HG03066 (cell line): ENCODE results near the gene NCAPD2.
"Not testable (repeated sequence)": the region's sequence is repeated elsewhere in the genome, so short reads cannot be mapped to it uniquely, and the experiment has no call there.

Source experiments
- ATAC-seq: cut with Tn5 transposase; IDR thresholded peaks from one replicate; pipeline ENCODE4 v1.9.1; 2021; ENCODE audit warnings: low read depth; ENCODE audit not compliant: unreplicated experiment

The NCAPD2 gene

GRCh38 chr12:6494258-6494743 is 399 bp downstream of the NCAPD2 start:
- ATAC-seq, result no peak

DNA sequence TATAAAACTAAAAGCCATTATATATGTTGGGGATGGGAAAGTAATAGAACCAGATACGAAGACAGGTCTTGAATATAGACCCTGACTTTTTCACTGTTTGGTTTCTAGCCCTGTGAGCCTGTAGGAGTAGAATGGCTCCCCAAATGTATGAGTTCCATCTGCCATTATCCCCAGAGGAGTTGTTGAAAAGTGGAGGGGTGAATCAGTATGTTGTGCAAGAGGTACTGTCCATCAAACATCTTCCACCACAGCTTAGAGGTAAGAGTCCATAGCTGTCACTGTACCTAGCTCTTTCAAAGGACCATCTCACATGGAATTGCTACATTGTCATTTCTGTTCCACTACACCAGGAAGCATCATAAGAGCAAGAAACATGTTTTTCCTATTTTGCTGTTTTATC is 1.1 kb downstream of the NCAPD2 start:
- no peak for ATAC-seq

GRCh38 chr12:6497291-6497690 is 3.4 kb downstream of the NCAPD2 start:
- not testable (repeated sequence) for ATAC-seq

GRCh38 chr12:6500466-6500865 is 6.6 kb downstream of the NCAPD2 start:
- ATAC-seq, result no peak

DNA sequence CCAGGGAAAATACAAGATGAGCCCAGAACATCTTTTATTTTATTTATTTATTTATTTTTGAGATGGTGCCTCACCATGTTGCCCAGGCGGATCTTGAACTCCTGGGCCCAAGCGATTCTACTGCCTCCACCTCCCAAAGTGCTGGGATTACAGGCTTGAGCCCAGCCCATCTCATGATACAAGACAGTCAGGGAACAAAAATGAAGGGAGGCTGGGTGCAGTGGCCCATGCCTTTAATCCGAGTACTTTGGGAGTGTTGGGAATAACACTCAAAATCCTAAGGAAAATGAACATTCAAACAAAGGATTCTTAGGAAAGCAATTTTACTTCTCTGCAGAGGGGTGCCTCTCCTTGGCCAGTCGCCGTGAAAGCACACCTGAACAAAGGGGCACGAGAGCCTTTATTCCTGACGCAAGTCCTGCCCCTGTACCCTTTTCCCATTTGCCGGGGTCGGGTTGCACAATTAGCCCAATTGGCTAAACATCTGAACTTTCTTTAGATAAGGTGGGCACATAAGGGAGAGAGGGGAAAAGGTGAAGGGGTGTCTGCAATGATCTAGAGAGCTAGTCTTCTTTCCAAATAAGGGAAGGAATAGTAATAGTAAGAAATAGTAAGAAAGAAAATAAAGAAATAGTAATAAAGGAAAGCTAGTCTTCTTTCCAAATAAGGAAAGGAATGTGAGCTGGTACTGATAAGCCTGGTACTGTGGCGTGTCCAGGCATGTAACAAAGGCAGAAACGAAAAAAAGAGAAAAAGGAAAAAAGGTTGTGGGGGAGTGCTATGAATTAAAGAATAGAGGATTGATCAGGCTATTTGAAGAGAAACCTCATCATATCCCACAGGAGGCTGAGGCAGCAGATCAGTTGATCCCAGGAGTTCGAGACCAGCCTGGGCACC is 13.4 kb downstream of the NCAPD2 start:
- ATAC-seq, result no peak

DNA sequence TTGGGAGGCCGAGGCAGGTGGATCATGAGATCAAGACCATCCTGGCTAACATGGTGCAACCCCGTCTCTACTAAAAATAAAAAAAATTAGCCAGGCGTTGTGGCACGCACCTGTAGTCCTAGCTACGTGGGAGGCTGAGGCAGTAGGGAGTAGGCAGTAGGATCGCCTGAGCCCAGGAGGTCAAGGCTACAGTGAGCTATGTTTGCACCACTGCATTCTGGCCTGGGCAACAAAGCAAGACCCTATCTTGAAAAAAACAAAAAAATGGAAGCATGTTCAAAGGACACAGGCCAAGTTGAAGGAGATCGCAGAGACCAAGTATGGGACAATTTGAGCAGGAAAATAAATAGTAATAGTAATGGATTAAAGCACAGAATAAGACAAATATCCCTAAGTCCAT is 14.2 kb downstream of the NCAPD2 start:
- no peak for ATAC-seq

GRCh38 chr12:6520186-6520585 is 26.3 kb downstream of the NCAPD2 start:
- no peak for ATAC-seq

DNA sequence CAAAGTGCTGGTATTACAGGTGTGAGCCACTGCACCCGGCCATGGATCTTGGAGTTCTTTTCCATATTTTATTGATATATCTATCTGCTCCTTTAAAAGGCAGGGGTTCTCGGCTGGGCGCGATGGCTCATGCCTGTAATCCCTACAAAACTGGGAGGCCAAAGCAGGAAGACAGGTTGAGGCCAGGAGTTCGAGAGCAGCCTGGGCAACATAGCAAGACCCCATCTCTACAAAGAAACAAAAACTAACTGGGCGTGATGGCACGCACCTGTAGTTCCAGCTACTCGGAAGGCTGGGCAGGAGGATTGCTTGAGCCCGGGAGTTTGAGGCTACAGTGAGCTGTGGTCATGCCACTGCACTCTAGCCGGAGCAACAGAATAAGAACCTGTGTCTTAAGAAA is 28.3 kb downstream of the NCAPD2 start:
- ATAC-seq, result no peak

DNA sequence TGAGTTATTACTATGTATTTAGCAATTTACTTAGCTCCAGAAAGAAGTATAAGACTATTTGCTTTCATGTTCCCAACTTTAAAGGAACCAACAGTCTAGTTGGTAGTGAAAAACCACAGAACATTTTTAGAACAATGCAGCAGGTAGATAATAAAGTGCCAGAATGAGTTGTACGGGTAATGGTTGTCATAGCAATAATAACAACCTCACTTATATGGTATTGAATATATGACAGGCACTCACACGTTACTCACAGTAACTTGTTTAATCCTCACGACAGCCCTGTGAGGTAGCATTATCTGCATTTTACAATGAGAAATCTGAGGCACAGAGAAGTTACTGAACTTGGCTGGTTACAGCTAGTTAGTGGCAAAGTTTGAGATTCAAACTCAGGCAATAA is 29.8 kb downstream of the NCAPD2 start:
- no peak for ATAC-seq

- no peak for ATAC-seq
Observed at GRCh38 chr12:6524648-6525047, 30.7 kb downstream of the NCAPD2 start.

DNA sequence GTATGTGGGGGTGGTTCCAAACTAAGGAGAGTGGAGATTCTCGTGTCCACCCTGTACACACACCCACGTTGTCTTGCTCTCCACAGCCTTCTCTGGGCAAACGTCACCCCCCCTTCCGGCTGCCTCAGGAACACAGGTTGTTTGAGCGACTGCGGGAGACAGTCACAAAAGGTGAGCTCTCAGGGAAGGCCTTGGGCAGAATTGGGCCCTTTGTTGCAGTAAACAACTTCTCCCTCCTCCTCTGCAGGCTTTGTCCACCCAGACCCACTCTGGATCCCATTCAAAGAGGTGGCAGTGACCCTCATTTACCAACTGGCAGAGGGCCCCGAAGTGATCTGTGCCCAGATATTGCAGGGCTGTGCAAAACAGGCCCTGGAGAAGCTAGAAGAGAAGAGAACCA is 32.3 kb downstream of the NCAPD2 start:
- ATAC-seq, result no peak

DNA sequence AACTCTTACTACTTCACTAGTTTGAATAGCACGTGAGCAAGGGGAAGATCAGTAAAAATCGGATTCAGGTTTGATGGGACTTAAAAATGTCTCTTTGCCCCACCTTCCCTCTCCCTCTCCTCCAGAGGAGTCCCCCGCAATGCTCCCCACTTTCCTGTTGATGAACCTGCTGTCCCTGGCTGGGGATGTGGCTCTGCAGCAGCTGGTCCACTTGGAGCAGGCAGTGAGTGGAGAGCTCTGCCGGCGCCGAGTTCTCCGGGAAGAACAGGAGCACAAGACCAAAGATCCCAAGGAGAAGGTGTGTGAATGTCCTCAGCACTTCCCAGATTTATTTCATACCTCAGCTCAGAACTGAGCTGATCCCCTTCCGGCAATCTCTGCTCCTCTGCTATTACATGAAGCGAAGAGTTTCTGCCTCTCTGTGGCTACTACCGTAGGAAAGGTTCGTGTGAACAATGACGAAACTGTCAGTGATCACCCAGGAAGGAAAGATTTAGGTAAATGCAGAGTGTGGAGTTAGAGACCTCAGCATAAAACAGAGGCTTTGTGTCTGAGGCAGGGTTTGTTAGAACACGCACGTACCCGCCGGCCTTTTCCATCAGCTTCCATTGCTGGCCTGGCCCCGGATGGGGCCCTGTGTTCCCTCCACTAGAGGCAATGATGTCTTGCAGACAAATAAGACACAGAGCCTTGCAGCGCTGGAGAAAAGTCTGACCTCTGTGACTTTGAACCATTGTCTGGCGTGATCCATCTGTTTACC is 33.0 kb downstream of the NCAPD2 start:
- ATAC-seq, result no peak

- no peak for ATAC-seq
Observed at GRCh38 chr12:6527711-6528110, 33.8 kb downstream of the NCAPD2 start.

GRCh38 chr12:6528539-6529235 is 34.8 kb downstream of the NCAPD2 start:
- ATAC-seq, result no peak

GRCh38 chr12:6529291-6529737 is 35.4 kb downstream of the NCAPD2 start:
- no peak for ATAC-seq

DNA sequence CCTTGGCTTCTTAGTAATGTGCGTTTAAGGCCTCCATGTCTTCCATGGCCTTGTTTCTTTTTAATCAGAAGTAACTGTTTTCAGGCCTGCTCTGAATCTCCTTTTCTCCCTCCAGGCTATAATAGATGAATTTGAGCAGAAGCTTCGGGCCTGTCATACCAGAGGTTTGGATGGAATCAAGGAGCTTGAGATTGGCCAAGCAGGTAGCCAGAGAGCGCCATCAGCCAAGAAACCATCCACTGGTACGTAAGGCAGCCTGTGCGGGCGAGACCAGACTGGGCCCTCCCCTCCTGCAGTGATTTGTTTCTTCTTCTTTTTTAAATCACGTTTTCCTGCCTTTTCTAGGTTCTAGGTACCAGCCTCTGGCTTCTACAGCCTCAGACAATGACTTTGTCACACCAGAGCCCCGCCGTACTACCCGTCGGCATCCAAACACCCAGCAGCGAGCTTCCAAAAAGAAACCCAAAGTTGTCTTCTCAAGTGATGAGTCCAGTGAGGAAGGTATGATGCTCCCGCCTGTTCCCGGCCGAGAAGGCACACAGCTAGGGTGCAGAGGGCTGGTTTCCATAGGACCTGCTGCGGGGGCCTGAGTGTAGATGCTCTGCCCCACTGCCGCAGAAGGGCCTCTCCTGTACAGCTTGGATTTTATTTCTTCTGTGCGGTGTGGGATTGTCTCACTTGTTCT is 36.8 kb downstream of the NCAPD2 start:
- ATAC-seq, result no peak

DNA sequence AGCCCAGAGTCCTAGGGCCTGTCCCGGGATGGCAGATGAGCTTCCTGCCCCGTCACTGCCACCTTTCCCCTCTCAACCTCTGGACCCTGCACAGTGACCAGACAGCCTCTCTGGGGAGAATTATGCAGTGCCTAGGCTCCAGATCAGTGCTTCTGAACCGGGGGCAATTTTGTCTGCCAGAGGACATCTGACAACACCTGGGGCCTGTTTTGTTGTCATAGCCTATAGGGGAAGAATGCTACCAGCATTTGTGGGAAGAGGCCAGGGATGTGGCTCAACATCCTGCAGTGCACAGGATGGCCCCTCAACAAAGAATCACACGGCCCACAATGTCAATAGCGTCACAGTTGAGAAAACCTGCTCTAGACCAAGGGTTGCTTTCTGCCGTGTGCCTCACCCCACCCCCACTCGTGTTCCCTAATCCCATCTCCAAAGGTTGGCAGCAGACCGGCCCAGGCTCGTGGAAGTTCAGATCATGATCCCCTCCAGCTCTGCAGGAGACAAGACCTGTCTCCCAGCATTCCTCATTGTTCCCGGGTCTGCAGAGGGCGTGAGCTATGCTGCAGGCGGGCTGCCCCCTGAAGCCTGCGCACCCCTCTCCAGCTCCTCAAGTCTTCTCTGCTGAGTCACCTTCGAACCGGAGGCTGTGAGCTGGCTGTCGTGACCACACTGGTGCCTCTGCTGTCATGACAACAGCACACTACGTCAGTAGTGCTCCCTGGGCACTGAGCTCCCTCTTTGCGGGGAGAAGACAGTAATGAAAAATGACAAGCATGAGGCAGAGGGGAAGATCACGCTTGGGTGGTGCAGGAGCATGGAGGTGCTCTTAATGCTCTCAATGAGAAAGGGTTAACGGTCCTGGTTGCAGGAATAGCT is 38.4 kb downstream of the NCAPD2 start:
- ATAC-seq, result no peak

DNA sequence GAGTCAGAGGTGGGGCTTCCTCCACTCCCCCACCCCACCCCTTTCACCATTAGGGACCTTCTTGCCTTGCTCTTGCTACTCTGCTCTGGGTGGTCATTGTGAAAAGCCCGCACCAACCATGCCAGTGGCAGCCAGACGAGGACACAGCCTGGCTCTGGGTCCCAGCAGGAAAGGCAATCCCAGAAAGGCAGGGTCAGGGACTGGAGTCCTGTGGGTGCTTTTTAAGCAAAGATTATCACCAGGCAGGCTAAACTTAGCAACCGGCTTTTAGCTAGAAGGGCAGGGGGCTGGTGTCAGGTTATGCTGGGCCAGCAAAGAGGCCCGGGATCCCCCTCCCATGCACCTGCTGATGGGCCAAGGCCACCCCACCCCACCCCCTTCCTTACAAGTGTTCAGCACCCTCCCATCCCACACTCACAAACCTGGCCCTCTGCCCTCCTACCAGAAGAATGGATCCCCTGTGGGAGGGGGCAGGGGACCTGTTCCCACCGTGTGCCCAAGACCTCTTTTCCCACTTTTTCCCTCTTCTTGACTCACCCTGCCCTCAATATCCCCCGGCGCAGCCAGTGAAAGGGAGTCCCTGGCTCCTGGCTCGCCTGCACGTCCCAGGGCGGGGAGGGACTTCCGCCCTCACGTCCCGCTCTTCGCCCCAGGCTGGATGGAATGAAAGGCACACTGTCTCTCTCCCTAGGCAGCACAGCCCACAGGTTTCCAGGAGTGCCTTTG is 39.2 kb downstream of the NCAPD2 start:
- ATAC-seq, result peak; percentile 16

GRCh38 chr12:6533653-6533922 is 39.7 kb downstream of the NCAPD2 start:
- peak; percentile 6 for ATAC-seq
